ENCODE measurements around the gene TCF12. TPM values are rescaled to one million over a fixed set of nuclear protein-coding genes. Genes with fewer than 3 reads are reported as not detected.

The TCF12 gene
- polyA plus RNA-seq, 4 donors: 15.4 to 62.0 (median 18.5) TPM

DNA sequence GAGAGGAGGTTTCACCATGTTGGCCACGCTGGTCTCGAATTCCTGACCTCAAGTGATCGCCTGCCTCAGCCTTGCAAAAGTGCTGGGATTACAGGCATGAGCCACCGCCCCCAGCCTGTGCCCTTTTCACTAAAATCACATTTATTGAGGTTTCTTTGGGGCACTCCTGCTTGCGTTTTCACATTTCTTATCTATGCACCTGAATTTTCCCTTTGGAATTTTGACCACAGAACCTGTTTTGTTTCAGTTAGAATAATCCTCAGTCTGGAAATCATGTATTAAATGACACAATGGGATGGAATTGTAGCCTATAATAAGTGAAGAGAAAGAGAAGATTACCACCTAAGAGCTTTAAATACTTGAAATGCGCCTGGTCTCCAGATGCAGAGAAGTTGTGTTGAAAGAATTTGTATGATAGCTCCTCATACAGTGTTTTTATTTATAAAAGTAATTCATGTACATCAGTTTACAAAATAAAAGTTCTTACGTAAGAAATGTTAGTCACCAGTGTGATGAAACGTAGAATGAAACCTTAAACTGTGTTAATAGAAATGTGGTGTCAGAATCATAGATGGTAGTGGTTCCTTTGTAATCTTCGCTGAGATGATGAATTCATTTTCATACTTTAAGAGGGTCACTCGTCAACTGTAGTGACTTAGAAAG, 107.0 kb downstream of the TCF12 start:
- peaks cover 0 to 3% of the 10 kb centered on the region in 2 donors for H3K9me3 ChIP-seq (ENCODE audit: control insufficient read depth in 2 of 2, insufficient read depth in 1 of 2, low read depth in 1 of 2, low read length in 1 of 2)
- H3K27ac ChIP-seq (ENCODE audit: low read depth in 1 of 3, low read length in 2 of 3): no peak overlapping the region
- H3K4me1 ChIP-seq (ENCODE audit: control insufficient read depth in 3 of 3, insufficient read depth in 2 of 3, low read depth in 1 of 3, low read length in 2 of 3): no peaks in the 10 kb centered on the region
- DNase-seq (no peak), FAIRE-seq (no peak)
- WGBS, 3 donors: 83 to 88% (median 88%) methylated on average over 10 of the region's 10 CpGs
- no peaks in the 10 kb centered on the region for H3K27me3 ChIP-seq (ENCODE audit: control insufficient read depth in 3 of 3, insufficient read depth in 3 of 3, low read length in 3 of 3)
- no peak overlapping the region for H3K4me3 ChIP-seq (ENCODE audit: low read depth in 1 of 3, low read length in 3 of 3)
- peaks cover 0 to 3% (median 0%) of the 10 kb centered on the region in 3 donors for H3K36me3 ChIP-seq (ENCODE audit: control insufficient read depth in 3 of 3, insufficient read depth in 2 of 3, low read depth in 1 of 3, low read length in 3 of 3)

DNA sequence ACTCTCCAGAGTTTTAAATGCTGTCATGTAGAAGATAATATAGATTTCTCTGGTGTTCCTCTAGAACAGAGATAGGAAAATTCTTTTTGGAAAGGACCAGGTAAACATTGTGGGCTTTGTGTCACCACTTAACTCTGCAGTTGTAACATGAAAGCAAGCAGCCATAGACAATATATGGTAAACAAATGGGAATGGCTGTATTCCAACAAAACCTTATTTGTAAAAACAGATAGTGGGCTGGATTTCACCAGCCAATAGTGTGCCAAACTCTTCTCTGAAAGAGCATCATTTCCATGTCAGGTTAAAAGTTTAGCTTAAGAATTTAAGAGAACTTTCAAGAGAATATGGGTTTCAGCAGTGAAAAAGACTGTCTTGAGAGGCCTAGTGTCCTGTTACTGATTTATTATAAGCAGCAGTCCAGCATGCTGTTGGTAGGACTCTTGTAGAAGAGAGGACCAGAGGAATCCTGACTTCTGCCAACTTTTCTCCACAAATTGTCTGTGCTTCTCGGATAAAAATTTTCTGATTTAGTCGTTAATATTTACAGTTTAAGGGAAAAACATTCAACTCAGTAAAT, 107.7 kb downstream of the TCF12 start:
- Histone ChIP-seq H3K27ac (ENCODE audit: low read depth in 1 of 3, low read length in 2 of 3) (no peak overlapping the region), H3K27me3 (ENCODE audit: control insufficient read depth in 3 of 3, insufficient read depth in 3 of 3, low read length in 3 of 3) (no peaks in the 10 kb centered on the region), H3K4me1 (ENCODE audit: control insufficient read depth in 3 of 3, insufficient read depth in 2 of 3, low read depth in 1 of 3, low read length in 2 of 3) (no peaks in the 10 kb centered on the region), H3K4me3 (ENCODE audit: low read depth in 1 of 3, low read length in 3 of 3) (no peak overlapping the region), H3K9me3 (ENCODE audit: control insufficient read depth in 2 of 2, insufficient read depth in 1 of 2, low read depth in 1 of 2, low read length in 1 of 2) (peaks cover 0 to 3% of the 10 kb centered on the region in 2 donors), H3K36me3 (ENCODE audit: control insufficient read depth in 3 of 3, insufficient read depth in 2 of 3, low read depth in 1 of 3, low read length in 3 of 3) (peaks cover 0 to 2% (median 0%) of the 10 kb centered on the region in 3 donors)
- FAIRE-seq (peak; percentile 71), DNase-seq (no peak)
- 76 to 91% (median 90%) methylated on average over 2 of the region's 2 CpGs for WGBS, 3 donors

DNA sequence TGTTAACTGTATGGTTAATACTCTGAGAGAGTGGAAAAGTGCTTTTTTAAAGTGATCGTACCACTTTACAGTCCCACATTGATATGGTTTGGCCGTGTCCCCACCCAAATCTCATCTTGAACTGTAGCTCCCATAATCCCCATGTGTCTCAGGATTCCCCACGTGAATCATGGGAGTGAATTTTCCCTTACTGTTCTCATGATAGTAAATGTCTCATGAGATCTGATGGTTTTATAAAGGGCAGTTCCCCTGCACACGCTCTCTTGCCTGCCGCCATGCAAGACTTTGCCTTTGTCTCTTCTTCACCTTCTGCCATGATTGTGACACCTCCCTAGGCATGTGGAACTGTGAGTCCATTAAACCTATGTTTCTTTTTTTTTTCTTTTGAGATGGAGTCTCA, 109.2 kb downstream of the TCF12 start:
- no peaks in the 10 kb centered on the region for H3K36me3 ChIP-seq (ENCODE audit: control insufficient read depth in 3 of 3, insufficient read depth in 2 of 3, low read depth in 1 of 3, low read length in 3 of 3)
- H3K4me3 ChIP-seq (ENCODE audit: low read depth in 1 of 3, low read length in 3 of 3): no peak overlapping the region
- H3K27me3 ChIP-seq (ENCODE audit: control insufficient read depth in 3 of 3, insufficient read depth in 3 of 3, low read length in 3 of 3): no peaks in the 10 kb centered on the region
- WGBS, 3 donors: 95 to 100% (median 100%) methylated on average over 5 of the region's 5 CpGs
- FAIRE-seq (no peak), DNase-seq (no peak)
- peaks cover 0 to 3% (median 0%) of the 10 kb centered on the region in 3 donors for H3K4me1 ChIP-seq (ENCODE audit: control insufficient read depth in 3 of 3, insufficient read depth in 2 of 3, low read depth in 1 of 3, low read length in 2 of 3)
- H3K9me3 ChIP-seq (ENCODE audit: control insufficient read depth in 2 of 2, insufficient read depth in 1 of 2, low read depth in 1 of 2, low read length in 1 of 2): peaks cover 0 to 3% of the 10 kb centered on the region in 2 donors
- H3K27ac ChIP-seq (ENCODE audit: low read depth in 1 of 3, low read length in 2 of 3): no peak overlapping the region

DNA sequence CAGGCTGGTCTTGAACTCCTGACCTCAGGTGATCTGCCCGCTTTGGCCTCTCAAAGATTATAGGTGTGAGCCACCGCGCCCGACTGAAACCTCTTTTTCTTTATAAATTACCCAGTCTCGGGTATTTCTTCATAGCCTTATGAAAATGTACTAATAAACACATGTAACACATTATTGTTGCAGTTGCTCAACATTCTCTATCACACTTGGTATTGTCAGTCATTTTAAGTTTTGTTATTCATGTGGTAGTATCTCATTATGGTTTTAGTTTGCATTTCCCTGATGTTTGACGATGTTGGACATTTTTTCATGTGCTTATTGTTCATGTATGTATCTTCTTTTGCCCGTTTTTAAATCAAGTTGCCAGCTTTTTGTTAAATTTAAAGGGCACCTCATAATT, 109.7 kb downstream of the TCF12 start:
- FAIRE-seq: no peak

DNA sequence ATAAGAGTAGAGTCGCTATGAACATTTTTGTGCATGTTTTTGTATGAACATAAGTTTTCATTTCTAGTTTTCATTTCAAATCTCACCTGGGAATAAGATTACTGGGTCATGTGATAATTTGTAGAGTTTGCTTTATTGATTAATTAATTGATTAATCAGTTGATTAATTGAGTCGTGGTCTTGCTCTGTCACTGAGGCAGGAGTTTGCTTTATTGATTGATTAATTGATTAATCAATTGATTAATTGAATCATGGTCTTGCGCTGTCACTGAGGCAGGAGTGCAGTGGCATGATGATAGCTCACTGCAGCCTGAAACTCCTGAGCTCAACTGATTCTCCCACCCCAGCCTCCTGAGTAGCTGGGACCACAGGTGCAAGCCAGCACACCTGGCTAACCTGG, 111.6 kb downstream of the TCF12 start:
- WGBS, 3 donors: 87 to 95% (median 90%) methylated on average over 3 of the region's 3 CpGs
- FAIRE-seq (no peak), DNase-seq (no peak)
- peaks cover 0 to 3% (median 0%) of the 10 kb centered on the region in 3 donors for H3K4me1 ChIP-seq (ENCODE audit: control insufficient read depth in 3 of 3, insufficient read depth in 2 of 3, low read depth in 1 of 3, low read length in 2 of 3)
- no peaks in the 10 kb centered on the region for H3K9me3 ChIP-seq (ENCODE audit: control insufficient read depth in 2 of 2, insufficient read depth in 1 of 2, low read depth in 1 of 2, low read length in 1 of 2)
- no peak overlapping the region for H3K4me3 ChIP-seq (ENCODE audit: low read depth in 1 of 3, low read length in 3 of 3)
- no peak overlapping the region for H3K27ac ChIP-seq (ENCODE audit: low read depth in 1 of 3, low read length in 2 of 3)
- H3K36me3 ChIP-seq (ENCODE audit: control insufficient read depth in 3 of 3, insufficient read depth in 2 of 3, low read depth in 1 of 3, low read length in 3 of 3): no peaks in the 10 kb centered on the region
- H3K27me3 ChIP-seq (ENCODE audit: control insufficient read depth in 3 of 3, insufficient read depth in 3 of 3, low read length in 3 of 3): no peaks in the 10 kb centered on the region

More for the DNA sequence above, 109.7 kb downstream of the TCF12 start:
- Histone ChIP-seq H3K4me1 (ENCODE audit: control insufficient read depth in 3 of 3, insufficient read depth in 2 of 3, low read depth in 1 of 3, low read length in 2 of 3) (peaks cover 0 to 3% (median 0%) of the 10 kb centered on the region in 3 donors), H3K9me3 (ENCODE audit: control insufficient read depth in 2 of 2, insufficient read depth in 1 of 2, low read depth in 1 of 2, low read length in 1 of 2) (peaks cover 0 to 3% of the 10 kb centered on the region in 2 donors), H3K27me3 (ENCODE audit: control insufficient read depth in 3 of 3, insufficient read depth in 3 of 3, low read length in 3 of 3) (no peaks in the 10 kb centered on the region), H3K4me3 (ENCODE audit: low read depth in 1 of 3, low read length in 3 of 3) (no peak overlapping the region), H3K36me3 (ENCODE audit: control insufficient read depth in 3 of 3, insufficient read depth in 2 of 3, low read depth in 1 of 3, low read length in 3 of 3) (no peaks in the 10 kb centered on the region), H3K27ac (ENCODE audit: low read depth in 1 of 3, low read length in 2 of 3) (no peak overlapping the region)
- DNase-seq: no peak
- 89 to 94% (median 89%) methylated on average over 7 of the region's 7 CpGs for WGBS, 3 donors

DNA sequence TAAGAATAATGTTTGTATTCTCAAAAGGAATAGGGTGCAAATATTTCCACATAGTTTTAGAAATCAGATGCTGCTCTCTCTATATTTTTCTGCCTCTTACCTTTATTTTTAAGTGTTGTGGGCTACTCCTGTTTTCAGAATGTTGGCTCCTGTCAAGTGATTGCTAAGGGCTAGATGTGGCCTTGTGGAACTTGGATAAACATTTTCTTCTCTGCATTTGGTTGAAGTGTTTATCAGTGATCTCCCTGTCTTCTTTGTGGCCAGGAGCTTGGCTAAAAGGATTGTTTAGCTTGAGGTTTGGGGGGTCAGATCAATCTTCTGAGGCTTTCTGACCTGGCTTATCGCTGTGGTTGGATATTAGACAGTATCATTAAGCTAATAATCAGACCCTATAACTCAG, 112.6 kb downstream of the TCF12 start:
- H3K27ac ChIP-seq (ENCODE audit: low read depth in 1 of 3, low read length in 2 of 3): no peak overlapping the region
- no peaks in the 10 kb centered on the region for H3K27me3 ChIP-seq (ENCODE audit: control insufficient read depth in 3 of 3, insufficient read depth in 3 of 3, low read length in 3 of 3)
- no peaks in the 10 kb centered on the region for H3K36me3 ChIP-seq (ENCODE audit: control insufficient read depth in 3 of 3, insufficient read depth in 2 of 3, low read depth in 1 of 3, low read length in 3 of 3)
- no peaks in the 10 kb centered on the region for H3K9me3 ChIP-seq (ENCODE audit: control insufficient read depth in 2 of 2, insufficient read depth in 1 of 2, low read depth in 1 of 2, low read length in 1 of 2)
- H3K4me1 ChIP-seq (ENCODE audit: control insufficient read depth in 3 of 3, insufficient read depth in 2 of 3, low read depth in 1 of 3, low read length in 2 of 3): peaks cover 0 to 3% (median 0%) of the 10 kb centered on the region in 3 donors
- no peak for FAIRE-seq
- no peak for DNase-seq
- H3K4me3 ChIP-seq (ENCODE audit: low read depth in 1 of 3, low read length in 3 of 3): no peak overlapping the region
- WGBS, 3 donors: 59 to 82% (median 64%) methylated on average over 1 of the region's 1 CpG

DNA sequence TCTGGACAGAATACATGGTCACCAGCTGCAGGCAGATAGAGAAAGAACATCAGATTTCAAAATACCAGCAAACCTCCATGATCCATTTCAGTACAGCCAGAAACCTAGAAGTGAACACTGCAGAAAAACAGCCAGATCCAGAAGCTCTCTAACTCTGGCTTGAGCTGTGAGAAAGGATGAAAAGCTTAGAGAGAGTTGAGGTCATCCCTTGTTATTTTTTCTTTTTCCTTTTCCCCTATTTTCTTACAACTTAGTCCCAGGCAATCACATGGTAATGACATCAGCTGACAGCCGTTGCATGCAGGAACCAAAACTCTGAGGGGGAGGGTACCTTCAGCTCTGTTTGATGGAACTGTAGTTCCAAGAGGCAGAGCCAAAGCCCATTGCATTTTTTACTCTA, 113.2 kb downstream of the TCF12 start:
- 19 to 60% (median 58%) methylated on average over 1 of the region's 1 CpG for WGBS, 3 donors
- peaks cover 0 to 3% (median 0%) of the 10 kb centered on the region in 3 donors for H3K4me1 ChIP-seq (ENCODE audit: control insufficient read depth in 3 of 3, insufficient read depth in 2 of 3, low read depth in 1 of 3, low read length in 2 of 3)
- no peaks in the 10 kb centered on the region for H3K36me3 ChIP-seq (ENCODE audit: control insufficient read depth in 3 of 3, insufficient read depth in 2 of 3, low read depth in 1 of 3, low read length in 3 of 3)
- H3K27ac ChIP-seq (ENCODE audit: low read depth in 1 of 3, low read length in 2 of 3): no peak overlapping the region
- FAIRE-seq (no peak), DNase-seq (peak in 1 of 2 donors; percentile 21)
- no peak overlapping the region for H3K4me3 ChIP-seq (ENCODE audit: low read depth in 1 of 3, low read length in 3 of 3)
- no peaks in the 10 kb centered on the region for H3K27me3 ChIP-seq (ENCODE audit: control insufficient read depth in 3 of 3, insufficient read depth in 3 of 3, low read length in 3 of 3)
- H3K9me3 ChIP-seq (ENCODE audit: control insufficient read depth in 2 of 2, insufficient read depth in 1 of 2, low read depth in 1 of 2, low read length in 1 of 2): no peaks in the 10 kb centered on the region

DNA sequence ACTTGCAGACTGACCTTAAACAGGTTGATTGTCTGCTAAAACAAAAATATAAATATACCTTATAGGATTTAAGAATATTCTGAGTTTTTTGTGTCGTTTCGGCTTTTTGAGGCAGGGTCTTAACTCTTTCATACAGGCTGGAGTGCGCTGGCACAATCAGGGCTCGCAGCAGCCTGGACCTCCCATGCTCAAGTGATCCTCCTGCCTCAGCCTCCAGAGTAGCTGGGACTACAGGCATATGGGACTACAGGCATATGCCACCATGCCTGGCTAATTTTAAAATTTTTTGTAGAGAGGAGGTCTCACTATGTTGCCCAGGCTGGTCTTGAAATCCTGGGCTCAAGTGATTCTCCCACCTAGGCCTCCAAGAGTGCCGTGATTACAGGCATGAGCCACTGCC, 113.9 kb downstream of the TCF12 start:
- Histone ChIP-seq H3K4me3 (ENCODE audit: low read depth in 1 of 3, low read length in 3 of 3) (no peak overlapping the region), H3K36me3 (ENCODE audit: control insufficient read depth in 3 of 3, insufficient read depth in 2 of 3, low read depth in 1 of 3, low read length in 3 of 3) (no peaks in the 10 kb centered on the region), H3K27ac (ENCODE audit: low read depth in 1 of 3, low read length in 2 of 3) (no peak overlapping the region), H3K27me3 (ENCODE audit: control insufficient read depth in 3 of 3, insufficient read depth in 3 of 3, low read length in 3 of 3) (no peaks in the 10 kb centered on the region), H3K4me1 (ENCODE audit: control insufficient read depth in 3 of 3, insufficient read depth in 2 of 3, low read depth in 1 of 3, low read length in 2 of 3) (peaks cover 0 to 3% (median 0%) of the 10 kb centered on the region in 3 donors), H3K9me3 (ENCODE audit: control insufficient read depth in 2 of 2, insufficient read depth in 1 of 2, low read depth in 1 of 2, low read length in 1 of 2) (no peaks in the 10 kb centered on the region)
- whole genome bisulfite sequencing, 3 donors: 97 to 100% (median 98%) methylated on average over 5 of the region's 5 CpGs
- FAIRE-seq: no peak
- no peak for DNase-seq

Data from small intestine (tissue), 7 donors.